ENCODE results near the gene GNAT1. TPM values are rescaled to one million over a fixed set of nuclear protein-coding genes. Genes with fewer than 3 reads are reported as not detected.
A peak's percentile ranks its signal among the peaks of the same experiment; 100 is the strongest.

The GNAT1 gene
- total and polyA plus RNA-seq, 2 of the 13 experiments (the other 11 are each of a cell fraction or from before 2014, with no cell fraction given), result 0.15 TPM; not detected in 1

DNA sequence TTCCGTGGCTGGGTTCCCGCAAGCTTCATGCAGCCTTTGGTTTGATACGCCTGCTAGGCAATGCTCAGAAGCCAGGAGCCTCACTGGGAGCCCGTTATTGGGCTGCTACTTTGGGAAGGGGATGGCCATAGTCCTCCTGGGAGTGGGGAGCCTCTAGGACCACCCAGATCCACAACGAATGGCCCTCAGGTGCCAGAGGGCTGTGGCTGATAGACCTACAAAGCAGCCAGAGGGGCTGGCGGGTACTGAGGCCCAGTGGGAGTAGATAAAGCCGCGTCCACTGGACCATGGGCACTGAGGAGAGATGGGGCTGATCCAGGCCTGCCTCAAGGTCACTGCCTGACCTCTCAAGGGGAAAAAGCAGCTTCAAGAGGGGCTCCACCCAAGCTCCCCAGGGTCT, 714 bp downstream of the GNAT1 start:
- 75% methylated on average over 4 of the region's 8 CpGs for WGBS (ENCODE audit: low lambda C conversion rate)
- Histone ChIP-seq H3K27ac (ENCODE audit: extremely low read length, insufficient read depth, low read length) (no peak overlapping the region), H3K27me3 (ENCODE audit: control insufficient read depth in 1 of 2, insufficient read depth in 2 of 2, low read length in 2 of 2) (no peaks in the 10 kb centered on the region), H3K4me1 (ENCODE audit: insufficient read depth, low read length) (peaks cover 50% of the 10 kb centered on the region), H3K79me2 (ENCODE audit: insufficient read depth, low read length) (no peaks in the 10 kb centered on the region), H4K20me1 (ENCODE audit: insufficient read depth, low read length) (peaks cover 4% of the 10 kb centered on the region), H3K9me3 (ENCODE audit: low read length) (no peaks in the 10 kb centered on the region), H2AFZ (ENCODE audit: low read length) (no peak overlapping the region), H3K9ac (ENCODE audit: insufficient read depth, low read depth, low read length) (no peak overlapping the region), H3K4me2 (ENCODE audit: low read depth, low read length) (no peak overlapping the region), H3K36me3 (replicated peaks in 1 of 2; ENCODE audit: control insufficient read depth in 1 of 2, insufficient read depth in 2 of 2, low read length in 2 of 2) (peaks cover 0 to 1% of the 10 kb centered on the region in 2 experiments; a peak in 1 of 5 replicates), H3K4me3 (replicated peaks in 1 of 3; ENCODE audit: insufficient read depth in 1 of 3, low read depth in 2 of 3, low read length in 3 of 3) (no peak overlapping the region)
- BruUV-seq (replicated peaks), result no TSS peak
- ChIA-PET CTCF (ENCODE audit: low intra/inter-chr PET ratio, low total read pairs) (interaction anchor here (0.6 to 4.8 kb wide), 6 partner anchors 20 to 71 kb away, joined by 3 to 265 read pairs (median 8); no protein-coding TSS in a partner anchor), POLR2A (interaction anchor here (1.1 to 3.2 kb wide), 3 partner anchors 18 to 42 kb away, joined by 3 to 14 read pairs (median 6); no protein-coding TSS in a partner anchor)
- ATAC-seq, result no peak
- FAIRE-seq, result no peak
- no peak for DNase-seq (ENCODE audit: low spot score)
- in situ Hi-C loops (cut with HindIII; ENCODE audit: extremely low pct_ligation_motif_present, low pct_unique_long_range_greater_than_20kb) (loop anchor here (5.0 to 10.0 kb wide), 2 partner anchors 35 to 83 kb away; partner anchors contain the start of gene LSMEM2), intact Hi-C loops (cut with micrococcal nuclease; ENCODE audit: unreplicated experiment) (loop anchor here (1.0 to 5.0 kb wide), 2 partner anchors 34 to 80 kb away; no protein-coding TSS in a partner anchor)
- TF ChIP-seq KDM3A (CRISPR knock-in tag; IDR thresholded peaks at IDR 0.05; ENCODE audit: low read depth), result no peak
- TF ChIP-seq ZFP1 (CRISPR knock-in tag; IDR thresholded peaks at IDR 0.05), result no peak
- peak; percentile 33 for TF ChIP-seq AGO2 (optimal IDR thresholded peaks at IDR 0.05; ENCODE audit: low read depth, low read length)
- TF ChIP-seq, protein P1, sequence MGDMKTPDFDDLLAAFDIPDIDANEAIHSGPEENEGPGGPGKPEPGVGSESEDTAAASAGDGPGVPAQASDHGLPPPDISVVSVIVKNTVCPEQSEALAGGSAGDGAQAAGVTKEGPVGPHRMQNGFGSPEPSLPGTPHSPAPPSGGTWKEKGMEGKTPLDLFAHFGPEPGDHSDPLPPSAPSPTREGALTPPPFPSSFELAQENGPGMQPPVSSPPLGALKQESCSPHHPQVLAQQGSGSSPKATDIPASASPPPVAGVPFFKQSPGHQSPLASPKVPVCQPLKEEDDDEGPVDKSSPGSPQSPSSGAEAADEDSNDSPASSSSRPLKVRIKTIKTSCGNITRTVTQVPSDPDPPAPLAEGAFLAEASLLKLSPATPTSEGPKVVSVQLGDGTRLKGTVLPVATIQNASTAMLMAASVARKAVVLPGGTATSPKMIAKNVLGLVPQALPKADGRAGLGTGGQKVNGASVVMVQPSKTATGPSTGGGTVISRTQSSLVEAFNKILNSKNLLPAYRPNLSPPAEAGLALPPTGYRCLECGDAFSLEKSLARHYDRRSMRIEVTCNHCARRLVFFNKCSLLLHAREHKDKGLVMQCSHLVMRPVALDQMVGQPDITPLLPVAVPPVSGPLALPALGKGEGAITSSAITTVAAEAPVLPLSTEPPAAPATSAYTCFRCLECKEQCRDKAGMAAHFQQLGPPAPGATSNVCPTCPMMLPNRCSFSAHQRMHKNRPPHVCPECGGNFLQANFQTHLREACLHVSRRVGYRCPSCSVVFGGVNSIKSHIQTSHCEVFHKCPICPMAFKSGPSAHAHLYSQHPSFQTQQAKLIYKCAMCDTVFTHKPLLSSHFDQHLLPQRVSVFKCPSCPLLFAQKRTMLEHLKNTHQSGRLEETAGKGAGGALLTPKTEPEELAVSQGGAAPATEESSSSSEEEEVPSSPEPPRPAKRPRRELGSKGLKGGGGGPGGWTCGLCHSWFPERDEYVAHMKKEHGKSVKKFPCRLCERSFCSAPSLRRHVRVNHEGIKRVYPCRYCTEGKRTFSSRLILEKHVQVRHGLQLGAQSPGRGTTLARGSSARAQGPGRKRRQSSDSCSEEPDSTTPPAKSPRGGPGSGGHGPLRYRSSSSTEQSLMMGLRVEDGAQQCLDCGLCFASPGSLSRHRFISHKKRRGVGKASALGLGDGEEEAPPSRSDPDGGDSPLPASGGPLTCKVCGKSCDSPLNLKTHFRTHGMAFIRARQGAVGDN (CRISPR knock-in tag; IDR thresholded peaks at IDR 0.05), result 0 out of 2 replicates have a peak, but pooled peaks have one; percentile 1
- no peak for TF ChIP-seq ZNF260 (CRISPR knock-in tag; IDR thresholded peaks at IDR 0.05; ENCODE audit: borderline replicate concordance, low read depth)
- TF ChIP-seq, protein P2, sequence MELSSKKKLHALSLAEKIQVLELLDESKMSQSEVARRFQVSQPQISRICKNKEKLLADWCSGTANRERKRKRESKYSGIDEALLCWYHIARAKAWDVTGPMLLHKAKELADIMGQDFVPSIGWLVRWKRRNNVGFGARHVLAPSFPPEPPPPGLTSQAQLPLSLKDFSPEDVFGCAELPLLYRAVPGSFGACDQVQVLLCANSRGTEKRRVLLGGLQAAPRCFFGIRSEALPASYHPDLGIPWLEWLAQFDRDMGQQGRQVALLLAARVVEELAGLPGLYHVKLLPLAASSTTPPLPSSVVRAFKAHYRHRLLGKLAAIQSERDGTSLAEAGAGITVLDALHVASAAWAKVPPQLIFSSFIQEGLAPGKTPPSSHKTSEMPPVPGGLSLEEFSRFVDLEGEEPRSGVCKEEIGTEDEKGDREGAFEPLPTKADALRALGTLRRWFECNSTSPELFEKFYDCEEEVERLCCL (CRISPR knock-in tag; IDR thresholded peaks at IDR 0.05; ENCODE audit: borderline replicate concordance), result no peak
- TF ChIP-seq DZIP1 (CRISPR knock-in tag; IDR thresholded peaks at IDR 0.05), result 0 out of 2 replicates have a peak, but pooled peaks have one; percentile 54
- no peak for TF ChIP-seq ZFP41 (CRISPR knock-in tag; IDR thresholded peaks at IDR 0.05; ENCODE audit: borderline replicate concordance)
- no peak for TF ChIP-seq ZFYVE20 (CRISPR knock-in tag; IDR thresholded peaks at IDR 0.05; ENCODE audit: borderline replicate concordance, low read depth)
- TF ChIP-seq SUZ12 (IDR thresholded peaks at IDR 0.05; ENCODE audit: low read depth, low read length), result no peak
- no peak for TF ChIP-seq JDP2 (CRISPR knock-in tag; IDR thresholded peaks at IDR 0.05; ENCODE audit: borderline replicate concordance)

Data from HepG2 (cell line).